HG02642 (cell line): ENCODE measurements around the gene INHBC.
"Not testable (repeated sequence)": the region's sequence is repeated elsewhere in the genome, so short reads cannot be mapped to it uniquely, and the experiment has no call there.

Experiments
- ATAC-seq: cut with Tn5 transposase; IDR thresholded peaks from one replicate; pipeline ENCODE4 v1.9.1; 2021; ENCODE audit warnings: mild to moderate bottlenecking; ENCODE audit not compliant: unreplicated experiment, poor library complexity

Gene INHBC

GRCh38 chr12:57477710-57478681, 43.4 kb downstream of the INHBC start:
- peak; percentile 44 for ATAC-seq

DNA sequence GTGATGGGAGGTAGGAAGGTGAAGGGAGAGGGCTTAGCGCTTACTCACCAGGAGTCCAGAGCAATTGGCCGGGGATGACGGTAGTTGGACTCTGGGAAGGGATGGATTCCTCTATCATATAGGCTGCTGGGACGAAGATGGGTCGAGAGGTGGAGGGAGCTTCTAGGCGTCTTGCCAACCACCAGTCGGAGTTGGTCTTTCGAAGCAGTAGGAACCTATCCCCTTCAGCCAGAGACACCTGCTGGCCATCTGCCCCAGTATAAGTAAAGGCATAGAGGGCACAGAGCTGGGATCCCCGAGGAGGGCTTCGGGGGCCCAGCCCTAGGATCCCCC, 44.4 kb downstream of the INHBC start:
- ATAC-seq, result no peak

GRCh38 chr12:57479376-57480115, 45.0 kb downstream of the INHBC start, which contains the start of gene ARHGAP9:
ARHGAP9 (minus strand) TSS chr12:57479866; CDS start chr12:57479406, 460 bp downstream.
- peak; percentile 31 for ATAC-seq

GRCh38 chr12:57481671-57482070, 47.1 kb downstream of the INHBC start:
- ATAC-seq, result no peak

DNA sequence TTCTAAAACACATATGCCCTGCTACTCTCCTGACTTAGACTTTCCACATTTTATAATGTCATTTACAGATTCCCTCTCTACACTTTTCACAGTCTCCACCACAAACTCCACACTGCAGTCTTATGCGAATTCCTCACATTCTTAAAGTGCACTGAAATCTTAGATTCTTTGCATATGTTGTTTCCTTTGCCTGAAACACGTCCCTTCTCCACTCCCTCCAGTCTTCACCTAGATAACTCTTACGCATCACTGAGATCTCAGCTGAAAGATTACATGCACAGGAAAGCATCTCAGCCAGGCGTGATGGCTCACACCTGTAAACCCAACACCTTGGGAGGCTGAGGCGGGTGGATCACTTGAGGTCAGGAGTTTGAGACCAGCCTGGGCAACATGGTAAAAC, 48.9 kb downstream of the INHBC start:
- no peak for ATAC-seq

DNA sequence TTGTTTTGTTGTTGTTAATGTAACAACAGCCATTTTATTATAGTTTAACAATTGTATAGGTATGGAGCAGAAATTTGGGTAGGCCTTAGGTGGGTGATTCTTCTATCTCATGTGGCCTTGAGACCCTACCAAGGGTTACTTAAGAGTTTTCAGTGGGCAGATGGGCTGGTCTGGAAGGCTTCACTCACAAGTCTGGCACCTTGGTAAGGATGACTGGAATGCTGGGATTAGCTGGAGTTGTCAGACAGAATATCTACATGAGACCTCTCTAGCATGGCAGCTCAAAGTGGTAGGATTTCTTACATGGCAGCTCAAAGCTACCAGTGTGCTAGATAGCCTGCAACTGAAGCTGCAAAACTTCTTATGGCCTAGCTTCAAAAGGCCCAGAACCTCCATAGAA, 51.1 kb downstream of the INHBC start:
- no peak for ATAC-seq

- no peak for ATAC-seq
Measured at GRCh38 chr12:57487055-57487596, 52.5 kb downstream of the INHBC start.

GRCh38 chr12:57487597-57488401, 53.2 kb downstream of the INHBC start, which contains the start of gene MARS1:
MARS1 (plus strand) TSS chr12:57488068; CDS start chr12:57488091, 23 bp downstream.
- ATAC-seq, result peak; percentile 96

GRCh38 chr12:57488402-57489156, 54.0 kb downstream of the INHBC start:
- peak; percentile 3 for ATAC-seq

GRCh38 chr12:57489157-57489641, 54.6 kb downstream of the INHBC start:
- ATAC-seq, result no peak

DNA sequence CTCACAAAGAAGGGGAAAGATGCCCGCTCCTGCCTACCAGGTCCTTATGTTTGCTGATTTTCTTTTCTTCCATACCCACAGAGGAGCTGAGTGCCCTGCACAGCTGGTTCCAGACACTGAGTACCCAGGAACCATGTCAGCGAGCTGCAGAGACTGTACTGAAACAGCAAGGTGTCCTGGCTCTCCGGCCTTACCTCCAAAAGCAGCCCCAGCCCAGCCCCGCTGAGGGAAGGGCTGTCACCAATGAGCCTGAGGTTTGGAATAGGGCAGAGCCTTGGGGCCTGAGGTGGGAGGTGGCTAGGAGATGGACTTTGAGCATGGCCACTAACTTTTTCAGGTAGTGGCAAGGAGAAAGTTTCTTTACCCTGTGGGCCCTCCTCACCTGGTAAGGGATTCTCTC, 55.5 kb downstream of the INHBC start:
- ATAC-seq, result no peak

DNA sequence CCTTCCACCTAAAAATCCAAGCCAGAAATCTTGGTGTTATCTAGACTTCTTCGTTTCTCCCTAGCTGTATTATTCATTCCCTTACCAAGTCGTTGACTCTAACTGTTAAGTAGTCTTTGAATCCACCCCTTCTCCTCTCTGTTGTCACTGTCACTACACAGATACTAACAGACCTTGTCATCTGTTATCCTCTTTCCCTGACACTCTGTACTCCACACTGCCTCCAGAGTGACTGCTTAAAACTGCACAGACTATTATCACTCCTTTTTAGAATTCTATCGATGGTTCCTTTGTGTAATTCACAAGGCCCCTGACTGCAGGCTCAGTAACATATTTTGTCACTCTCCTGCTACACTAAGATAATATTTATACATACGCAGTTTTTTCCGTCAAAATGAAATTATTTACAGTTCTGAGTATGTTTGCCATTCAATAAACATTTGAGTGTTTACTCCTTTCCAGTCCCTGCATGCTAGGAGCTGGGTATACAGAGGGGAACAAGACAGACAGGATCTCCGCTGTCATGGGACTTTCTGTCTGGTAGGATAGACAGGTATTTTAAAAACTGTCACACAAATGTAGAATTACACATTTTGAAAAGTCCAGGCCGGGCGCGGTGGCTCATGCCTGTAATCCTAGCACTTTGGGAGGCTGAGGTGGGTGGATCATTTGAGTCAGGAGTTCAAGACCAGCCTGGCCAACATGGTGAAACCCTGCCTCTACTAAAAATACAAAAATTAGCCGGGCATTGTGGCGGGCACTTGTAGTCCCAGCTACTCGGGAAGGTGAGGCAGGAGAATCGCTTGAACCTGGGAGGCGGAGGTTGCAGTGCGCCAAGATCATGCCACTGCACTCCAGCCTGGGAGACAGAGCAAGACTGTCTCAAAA, 57.1 kb downstream of the INHBC start:
- ATAC-seq, result no peak

DNA sequence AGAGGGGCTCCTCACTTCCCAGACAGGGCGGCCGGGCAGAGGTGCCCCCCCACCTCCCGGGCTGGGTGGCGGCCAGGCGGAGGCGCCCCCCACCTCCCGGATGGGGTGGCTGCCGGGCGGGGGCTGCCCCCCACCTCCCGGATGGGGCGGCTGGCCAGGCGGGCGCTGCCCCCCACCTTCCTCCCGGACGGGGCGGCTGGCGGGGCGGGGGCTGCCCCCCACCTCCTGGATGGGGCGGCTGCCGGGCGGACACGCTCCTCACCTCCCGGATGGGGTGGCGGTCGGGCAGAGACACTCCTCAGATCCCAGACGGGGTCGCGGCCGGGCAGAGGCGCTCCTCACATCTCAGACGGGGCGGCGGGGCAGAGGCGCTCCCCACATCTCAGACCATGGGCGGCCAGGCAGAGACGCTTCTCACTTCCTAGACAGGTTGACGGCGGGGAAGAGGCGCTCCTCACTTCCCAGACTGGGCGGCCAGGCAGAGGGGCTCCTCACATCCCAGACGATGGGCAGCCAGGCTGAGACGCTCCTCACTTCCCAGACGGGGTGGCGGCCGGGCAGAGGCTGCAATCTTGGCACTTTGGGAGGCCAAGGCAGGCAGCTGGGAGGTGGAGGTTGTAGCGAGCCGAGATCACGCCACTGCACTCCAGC, 60.6 kb downstream of the INHBC start:
- not testable (repeated sequence) for ATAC-seq

- ATAC-seq, result no peak
Measured at GRCh38 chr12:57496822-57497221, 62.2 kb downstream of the INHBC start.

DNA sequence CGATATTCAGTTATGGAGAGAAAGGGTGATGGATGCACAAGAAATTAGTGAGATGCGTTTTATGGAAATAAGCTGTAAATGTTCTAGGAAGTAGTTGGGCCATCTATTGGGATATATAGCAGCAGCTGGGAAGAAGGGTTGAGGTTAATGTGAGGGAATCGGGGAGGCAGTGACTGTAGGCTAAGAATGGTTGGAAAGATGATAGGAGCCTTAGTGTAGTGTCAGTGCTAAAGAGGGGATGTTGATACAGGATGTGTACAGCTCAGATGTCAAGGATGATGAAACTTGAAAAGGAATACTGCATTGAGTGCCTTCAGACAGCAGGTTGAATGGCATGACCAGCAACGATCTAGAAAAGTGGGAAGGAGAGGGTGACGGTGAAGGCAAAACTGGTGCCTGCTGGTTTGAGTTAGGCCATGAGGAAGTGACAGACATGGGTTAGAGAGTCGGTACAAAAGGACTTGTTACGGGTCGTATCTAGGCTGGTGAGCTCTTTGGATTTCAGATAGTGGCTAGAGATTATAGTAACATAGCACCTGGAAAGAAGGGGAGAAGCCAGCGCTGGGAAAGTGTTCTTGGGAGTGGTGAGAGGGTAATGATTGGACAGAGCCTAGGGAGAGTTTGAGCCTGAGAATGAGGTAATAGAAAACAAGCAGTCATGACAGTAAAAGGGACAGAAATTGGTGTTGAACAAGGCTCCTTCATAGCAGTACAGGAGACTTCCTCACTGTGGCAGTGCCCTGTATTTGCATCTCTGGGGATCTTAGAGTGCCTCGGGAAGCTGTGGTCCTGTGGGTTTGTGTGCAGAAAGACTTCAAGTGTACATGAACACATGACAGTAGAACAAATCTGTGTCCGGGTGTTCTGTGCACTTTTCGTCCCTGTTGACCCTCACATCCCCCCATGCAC, 62.9 kb downstream of the INHBC start:
- ATAC-seq, result no peak

DNA sequence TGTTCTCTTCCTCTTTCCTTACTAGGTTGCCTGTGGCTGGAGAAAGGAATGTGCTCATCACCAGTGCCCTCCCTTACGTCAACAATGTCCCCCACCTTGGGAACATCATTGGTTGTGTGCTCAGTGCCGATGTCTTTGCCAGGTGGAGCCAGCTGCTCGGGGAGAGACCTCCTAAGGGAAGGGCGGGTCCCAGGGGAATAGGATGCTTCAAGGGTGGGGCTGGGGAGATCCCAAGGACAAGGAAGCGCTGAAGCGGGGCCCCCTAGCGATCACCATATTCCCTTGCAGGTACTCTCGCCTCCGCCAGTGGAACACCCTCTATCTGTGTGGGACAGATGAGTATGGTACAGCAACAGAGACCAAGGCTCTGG, 63.5 kb downstream of the INHBC start:
- no peak for ATAC-seq

- no peak for ATAC-seq
Measured at GRCh38 chr12:57498571-57498970, 64.0 kb downstream of the INHBC start.
